Neutrophil (primary cell): ENCODE results near the gene AKT1.

Experiments
- H3K27ac ChIP-seq: fragments of 200-600 bp; sonication (generic); 2 replicates; pipeline ENCODE4 v1.5.1; 2016; ENCODE audit warnings: mild to moderate bottlenecking, moderate library complexity
- H3K27me3 ChIP-seq: fragments of 200-600 bp; sonication (generic); 2 replicates; pipeline ENCODE4 v1.6.0; 2016; ENCODE audit warnings: mild to moderate bottlenecking
- H3K36me3 ChIP-seq: fragments of 200-600 bp; sonication (generic); 2 replicates; pipeline ENCODE4 v1.5.1; 2017
- H3K4me1 ChIP-seq, 2 experiments: fragments of 200-600 bp in 1 of 2; sonication (generic) in 1 of 2; 1 replicate in 1 of 2; 2 replicates in 1 of 2; pipeline versions ENCODE4 v1.5.1 to v1.6.1; 2013 to 2016; ENCODE audit warnings: low read depth in 1 of 2, low read length in 1 of 2, mild to moderate bottlenecking in 1 of 2, moderate library complexity in 1 of 2; ENCODE audit not compliant: control insufficient read depth in 1 of 2, insufficient read depth in 1 of 2
- H3K4me3 ChIP-seq, 2 experiments: fragments of 200-600 bp in 1 of 2; sonication (generic) in 1 of 2; 1 replicate in 1 of 2; 2 replicates in 1 of 2; pipeline ENCODE4 v1.5.1; 2013 to 2016; ENCODE audit warnings: low read depth in 1 of 2, low read length in 1 of 2, mild to moderate bottlenecking in 1 of 2, moderate library complexity in 1 of 2
- H3K9me3 ChIP-seq: fragments of 200-600 bp; sonication (generic); 2 replicates; pipeline ENCODE4 v1.5.1; 2016
- CTCF ChIP-seq: fragments of 200-600 bp; sonication (generic); IDR thresholded peaks from 2 replicates; pipeline ENCODE4 v1.5.1; 2016; ENCODE audit warnings: antibody characterized with exemption

The AKT1 gene

GRCh38 chr14:104779776-104780512 is 15.6 kb downstream of the AKT1 start:
- H3K27ac ChIP-seq, result no peak overlapping the region
- no peaks in the 10 kb centered on the region for H3K4me1 ChIP-seq
- H3K27me3 ChIP-seq, result no peaks in the 10 kb centered on the region
- no peaks in the 10 kb centered on the region for H3K9me3 ChIP-seq
- peaks cover 78% of the 10 kb centered on the region for H3K36me3 ChIP-seq
- TF ChIP-seq CTCF, result no peak
- no peak overlapping the region for H3K4me3 ChIP-seq

GRCh38 chr14:104778694-104779331 is 16.7 kb downstream of the AKT1 start:
- no peak overlapping the region for H3K27ac ChIP-seq
- H3K36me3 ChIP-seq, result peaks cover 86% of the 10 kb centered on the region
- TF ChIP-seq CTCF, result no peak
- no peak overlapping the region for H3K4me3 ChIP-seq
- H3K9me3 ChIP-seq, result no peaks in the 10 kb centered on the region
- no peaks in the 10 kb centered on the region for H3K4me1 ChIP-seq
- H3K27me3 ChIP-seq, result no peaks in the 10 kb centered on the region

GRCh38 chr14:104777808-104778249 is 17.7 kb downstream of the AKT1 start:
- no peaks in the 10 kb centered on the region for H3K9me3 ChIP-seq
- H3K27me3 ChIP-seq, result no peaks in the 10 kb centered on the region
- no peak for TF ChIP-seq CTCF
- peaks cover 93% of the 10 kb centered on the region for H3K36me3 ChIP-seq
- no peaks in the 10 kb centered on the region for H3K4me1 ChIP-seq
- no peak overlapping the region for H3K4me3 ChIP-seq
- no peak overlapping the region for H3K27ac ChIP-seq

- Histone ChIP-seq H3K4me1 (no peaks in the 10 kb centered on the region), H3K27me3 (no peaks in the 10 kb centered on the region), H3K27ac (no peak overlapping the region), H3K9me3 (no peaks in the 10 kb centered on the region), H3K4me3 (no peak overlapping the region), H3K36me3 (peaks cover 94% of the 10 kb centered on the region)
- no peak for TF ChIP-seq CTCF
Observed at GRCh38 chr14:104776961-104777807, 18.4 kb downstream of the AKT1 start.

GRCh38 chr14:104776481-104776880 is 19.1 kb downstream of the AKT1 start:
- no peak overlapping the region for H3K4me3 ChIP-seq
- H3K4me1 ChIP-seq, result no peaks in the 10 kb centered on the region
- TF ChIP-seq CTCF, result no peak
- no peak overlapping the region for H3K27ac ChIP-seq
- H3K36me3 ChIP-seq, result peaks cover 94% of the 10 kb centered on the region
- no peaks in the 10 kb centered on the region for H3K9me3 ChIP-seq
- H3K27me3 ChIP-seq, result no peaks in the 10 kb centered on the region
